Retinal pigment epithelial cell (primary cell): ENCODE data around the gene GRIA2.
"Not testable (repeated sequence)": the region's sequence is repeated elsewhere in the genome, so short reads cannot be mapped to it uniquely, and the experiment has no call there.

Source experiments
- DNase-seq: peaks from one replicate; pipeline ENCODE4 v3.0.0-alpha.2; 2010; ENCODE audit warnings: low read depth
- H3K4me3 ChIP-seq: 2 replicates; pipeline ENCODE4 v1.5.1; 2011; ENCODE audit warnings: mild to moderate bottlenecking, low read length, control low read depth, moderate library complexity
- CTCF ChIP-seq: conservative IDR thresholded peaks from 2 replicates; pipeline ENCODE4 v1.5.1; 2011; ENCODE audit warnings: low read depth, low read length, control low read depth, inconsistent platforms

Gene GRIA2

GRCh38 chr4:157226035-157226434, 5.5 kb downstream of the GRIA2 start:
- peak; percentile 13 for TF ChIP-seq CTCF
- no peak for DNase-seq
- no peak overlapping the region for H3K4me3 ChIP-seq

- no peak for TF ChIP-seq CTCF
- no peak for DNase-seq
- H3K4me3 ChIP-seq = no peak overlapping the region
Measured at GRCh38 chr4:157226601-157227000, 6.1 kb downstream of the GRIA2 start.

- H3K4me3 ChIP-seq = no peak overlapping the region
- no peak for DNase-seq
Measured at GRCh38 chr4:157231525-157231924, 11.0 kb downstream of the GRIA2 start.

GRCh38 chr4:157242871-157243270, 22.3 kb downstream of the GRIA2 start:
- DNase-seq = no peak
- no peak for TF ChIP-seq CTCF
- H3K4me3 ChIP-seq = no peak overlapping the region

More at GRCh38 chr4:157231525-157231924, 11.0 kb downstream of the GRIA2 start:
- TF ChIP-seq CTCF = no peak

- no peak for TF ChIP-seq CTCF
- DNase-seq = no peak
- no peak overlapping the region for H3K4me3 ChIP-seq
Measured at GRCh38 chr4:157244348-157244747, 23.8 kb downstream of the GRIA2 start.

- TF ChIP-seq CTCF = no peak
- H3K4me3 ChIP-seq = no peak overlapping the region
- DNase-seq = no peak
Measured at GRCh38 chr4:157245351-157245750, 24.8 kb downstream of the GRIA2 start.

GRCh38 chr4:157246964-157247363, 26.4 kb downstream of the GRIA2 start:
- H3K4me3 ChIP-seq = no peak overlapping the region
- no peak for TF ChIP-seq CTCF
- no peak for DNase-seq

- DNase-seq, H3K4me3 ChIP-seq: not testable (repeated sequence)
Measured at GRCh38 chr4:157258165-157258564, 37.6 kb downstream of the GRIA2 start.
